Fibroblast of lung (primary cell): ENCODE measurements around the gene SEPHS2. TPM values are rescaled to one million over a fixed set of nuclear protein-coding genes. Genes with fewer than 3 reads are reported as not detected.
"Not testable (repeated sequence)": the region's sequence is repeated elsewhere in the genome, so short reads cannot be mapped to it uniquely, and the experiment has no call there.

Experiments
- DNase-seq, 2 donors: peaks; one replicate each; pipeline versions ENCODE4 v3.0.0 to v3.0.0-alpha.2; 2010; ENCODE audit warnings: low read depth in 2 of 2
- H2AFZ ChIP-seq: 2 replicates; pipeline ENCODE4 v1.5.1; 2012; ENCODE audit warnings: low read length, control low read depth, inconsistent platforms
- H3K27ac ChIP-seq: 2 replicates; pipeline ENCODE4 v1.5.1; 2011; ENCODE audit warnings: low read length, control low read depth; ENCODE audit not compliant: insufficient read depth
- H3K27me3 ChIP-seq: 2 replicates; pipeline ENCODE4 v1.5.1; 2011; ENCODE audit warnings: mild to moderate bottlenecking, low read length; ENCODE audit not compliant: control insufficient read depth, insufficient read depth
- H3K36me3 ChIP-seq: 2 replicates; pipeline ENCODE4 v1.5.1; 2011; ENCODE audit warnings: low read length; ENCODE audit not compliant: control insufficient read depth, insufficient read depth
- H3K4me1 ChIP-seq: 2 replicates; pipeline ENCODE4 v1.5.1; 2011; ENCODE audit warnings: low read length; ENCODE audit not compliant: control insufficient read depth, insufficient read depth; ENCODE audit errors: extremely low read depth
- H3K4me2 ChIP-seq: 2 replicates; pipeline ENCODE4 v1.5.1; 2011; ENCODE audit warnings: low read length, control low read depth; ENCODE audit not compliant: insufficient read depth; ENCODE audit errors: extremely low read depth
- H3K4me3 ChIP-seq, 4 experiments: fragments of 200-600 bp in 1 of 4; sonication (generic) in 1 of 4; replicated peaks in 1 of 4; 2 replicates each; pipeline ENCODE4 v1.5.1; 2011 to 2016; ENCODE audit warnings: low read length in 4 of 4, low read depth in 3 of 4, mild to moderate bottlenecking in 3 of 4, control low read depth in 2 of 4, inconsistent platforms in 1 of 4, mixed read lengths in 1 of 4; ENCODE audit not compliant: insufficient read depth in 1 of 4; ENCODE audit errors: control extremely low read depth in 1 of 4
- H3K79me2 ChIP-seq: 2 replicates; pipeline ENCODE4 v1.5.1; 2012; ENCODE audit warnings: mild to moderate bottlenecking, low read length, inconsistent platforms; ENCODE audit not compliant: control insufficient read depth, insufficient read depth
- H3K9ac ChIP-seq: 2 replicates; pipeline ENCODE4 v1.5.1; 2011; ENCODE audit warnings: mild to moderate bottlenecking, low read length, control low read depth; ENCODE audit not compliant: insufficient read depth
- H3K9me3 ChIP-seq: 2 replicates; pipeline ENCODE4 v1.5.1; 2012; ENCODE audit warnings: low read depth, low read length; ENCODE audit not compliant: control insufficient read depth, insufficient read depth
- H4K20me1 ChIP-seq: 2 replicates; pipeline ENCODE4 v1.5.1; 2011; ENCODE audit warnings: low read length; ENCODE audit not compliant: control insufficient read depth, insufficient read depth; ENCODE audit errors: extremely low read depth
- EZH2 ChIP-seq: IDR thresholded peaks from 2 replicates; pipeline ENCODE4 v1.5.1; 2012; ENCODE audit warnings: low read length, control low read depth, mild to moderate bottlenecking; ENCODE audit errors: missing control alignments
- polyA plus RNA-seq, 2 donors: library from polyadenylated mRNA; depleted of rRNA in 1 of 2; stranded (reverse) in 1 of 2; unstranded in 1 of 2; fragments of >200 nt; gene quantifications; 2 replicates each; pipeline ENCODE4 v1.2.1, GENCODE V29; 2011 to 2012; ENCODE audit warnings: missing spikeins in 1 of 2
- total RNA-seq: library from RNA; depleted of rRNA; stranded (reverse); fragments of >200 nt; gene quantifications from 2 replicates; pipeline ENCODE4 v1.2.1, GENCODE V29; 2014
- TF ChIP-seq, protein P1 (sequence below), 2 donors: IDR thresholded peaks in 1 of 2; conservative IDR thresholded peaks in 1 of 2; 1 replicate in 1 of 2; 2 replicates in 1 of 2; pipeline ENCODE4 v1.5.1; 2011 to 2012; ENCODE audit warnings: low read length in 2 of 2, control low read depth in 1 of 2, inconsistent platforms in 1 of 2, low read depth in 1 of 2, mild to moderate bottlenecking in 1 of 2

The SEPHS2 gene
- total and polyA plus RNA-seq, 2 donors (not counting 1 experiment from before 2014, with no cell fraction given): 26.6 to 41.8 TPM

DNA sequence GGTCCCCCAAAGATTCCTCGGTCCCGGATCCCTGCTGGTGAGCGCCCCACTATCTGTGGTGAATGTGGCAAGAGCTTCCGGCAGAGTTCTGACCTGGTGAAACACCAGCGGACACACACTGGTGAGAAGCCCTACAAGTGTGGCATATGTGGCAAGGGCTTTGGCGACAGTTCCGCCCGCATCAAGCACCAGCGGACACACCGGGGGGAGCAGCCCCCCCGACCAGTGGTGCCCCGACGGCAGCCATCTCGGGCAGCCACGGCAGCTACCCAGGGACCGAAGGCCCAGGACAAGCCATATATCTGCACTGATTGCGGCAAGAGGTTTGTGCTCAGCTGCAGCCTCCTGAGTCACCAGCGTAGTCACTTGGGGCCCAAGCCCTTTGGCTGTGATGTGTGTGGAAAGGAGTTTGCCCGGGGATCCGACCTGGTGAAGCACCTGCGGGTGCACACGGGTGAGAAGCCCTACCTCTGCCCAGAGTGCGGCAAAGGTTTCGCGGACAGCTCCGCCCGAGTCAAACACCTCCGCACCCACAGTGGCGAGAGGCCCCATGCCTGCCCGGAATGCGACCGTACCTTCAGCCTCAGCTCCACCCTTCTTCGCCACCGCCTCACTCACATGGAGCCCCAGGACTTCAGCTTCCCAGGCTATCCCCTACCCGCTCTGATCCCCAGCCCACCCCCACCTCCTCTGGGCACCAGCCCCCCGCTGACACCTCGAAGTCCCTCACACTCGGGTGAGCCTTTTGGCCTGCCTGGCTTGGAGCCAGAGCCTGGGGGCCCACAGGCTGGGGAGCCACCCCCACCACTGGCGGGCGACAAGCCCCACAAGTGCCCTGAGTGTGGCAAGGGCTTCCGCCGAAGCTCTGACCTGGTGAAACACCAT, 47.7 kb downstream of the SEPHS2 start:
- no peak for DNase-seq
- Histone ChIP-seq H3K9ac (no peak overlapping the region), H2AFZ (no peak overlapping the region), H3K4me2 (no peak overlapping the region), H4K20me1 (no peaks in the 10 kb centered on the region), H3K4me1 (peaks cover 14% of the 10 kb centered on the region), H3K27me3 (no peaks in the 10 kb centered on the region), H3K27ac (no peak overlapping the region), H3K4me3 (no peak overlapping the region), H3K36me3 (peaks cover 7% of the 10 kb centered on the region), H3K9me3 (no peaks in the 10 kb centered on the region), H3K79me2 (no peaks in the 10 kb centered on the region)
- TF ChIP-seq, protein P1, sequence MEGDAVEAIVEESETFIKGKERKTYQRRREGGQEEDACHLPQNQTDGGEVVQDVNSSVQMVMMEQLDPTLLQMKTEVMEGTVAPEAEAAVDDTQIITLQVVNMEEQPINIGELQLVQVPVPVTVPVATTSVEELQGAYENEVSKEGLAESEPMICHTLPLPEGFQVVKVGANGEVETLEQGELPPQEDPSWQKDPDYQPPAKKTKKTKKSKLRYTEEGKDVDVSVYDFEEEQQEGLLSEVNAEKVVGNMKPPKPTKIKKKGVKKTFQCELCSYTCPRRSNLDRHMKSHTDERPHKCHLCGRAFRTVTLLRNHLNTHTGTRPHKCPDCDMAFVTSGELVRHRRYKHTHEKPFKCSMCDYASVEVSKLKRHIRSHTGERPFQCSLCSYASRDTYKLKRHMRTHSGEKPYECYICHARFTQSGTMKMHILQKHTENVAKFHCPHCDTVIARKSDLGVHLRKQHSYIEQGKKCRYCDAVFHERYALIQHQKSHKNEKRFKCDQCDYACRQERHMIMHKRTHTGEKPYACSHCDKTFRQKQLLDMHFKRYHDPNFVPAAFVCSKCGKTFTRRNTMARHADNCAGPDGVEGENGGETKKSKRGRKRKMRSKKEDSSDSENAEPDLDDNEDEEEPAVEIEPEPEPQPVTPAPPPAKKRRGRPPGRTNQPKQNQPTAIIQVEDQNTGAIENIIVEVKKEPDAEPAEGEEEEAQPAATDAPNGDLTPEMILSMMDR (conservative IDR thresholded peaks at IDR 0.05 in 1 of 2, IDR thresholded peaks at IDR 0.05 in 1 of 2; ENCODE audit: low read depth in 1 of 2, low read length in 2 of 2): no peak
- no peak for TF ChIP-seq EZH2

- Histone ChIP-seq H3K9ac (no peak overlapping the region), H3K36me3 (peaks cover 7% of the 10 kb centered on the region), H3K4me3 (no peak overlapping the region), H3K27ac (no peak overlapping the region), H3K27me3 (no peaks in the 10 kb centered on the region), H4K20me1 (no peaks in the 10 kb centered on the region), H3K4me1 (peaks cover 14% of the 10 kb centered on the region), H2AFZ (no peak overlapping the region), H3K9me3 (no peaks in the 10 kb centered on the region), H3K4me2 (no peak overlapping the region), H3K79me2 (no peaks in the 10 kb centered on the region)
- DNase-seq: no peak
- TF ChIP-seq, protein P1 (conservative IDR thresholded peaks at IDR 0.05 in 1 of 2, IDR thresholded peaks at IDR 0.05 in 1 of 2; ENCODE audit: low read depth in 1 of 2, low read length in 2 of 2): no peak
- TF ChIP-seq EZH2: no peak
Measured at GRCh38 chr16:30397056-30397455, 48.6 kb downstream of the SEPHS2 start.

DNA sequence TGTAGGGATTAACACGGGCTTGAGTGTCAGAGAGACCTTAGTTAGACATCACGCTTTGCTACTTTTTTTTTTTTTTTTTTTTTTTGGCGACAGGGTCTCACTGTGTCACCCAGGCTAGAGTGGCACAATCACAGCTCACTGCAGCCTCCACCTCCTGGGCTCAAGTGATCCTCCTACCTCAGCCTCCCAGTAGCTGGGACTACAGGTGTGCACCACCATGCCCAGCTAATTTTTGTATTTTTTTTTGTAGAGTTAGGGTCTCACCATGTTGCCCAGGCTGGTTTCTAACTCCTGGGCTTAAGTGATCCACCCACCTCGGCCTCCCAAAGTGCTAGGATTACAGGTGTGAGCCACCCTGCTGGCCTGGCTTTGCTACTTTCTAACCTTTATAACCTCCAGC, 49.0 kb downstream of the SEPHS2 start:
- DNase-seq, H2AFZ ChIP-seq, H3K36me3 ChIP-seq, H3K27me3 ChIP-seq, H3K9me3 ChIP-seq, H4K20me1 ChIP-seq, H3K79me2 ChIP-seq, H3K27ac ChIP-seq, H3K9ac ChIP-seq: not testable (repeated sequence)
- Histone ChIP-seq H3K4me2 (peak overlapping the region; percentile 84), H3K4me1 (peaks cover 14% of the 10 kb centered on the region), H3K4me3 (peak overlapping the region in 1 of 4 experiments; percentile 73)
